ENCODE data around the gene EFNB1.
"Not testable (repeated sequence)": the region's sequence is repeated elsewhere in the genome, so short reads cannot be mapped to it uniquely, and the experiment has no call there.

Gene EFNB1

DNA sequence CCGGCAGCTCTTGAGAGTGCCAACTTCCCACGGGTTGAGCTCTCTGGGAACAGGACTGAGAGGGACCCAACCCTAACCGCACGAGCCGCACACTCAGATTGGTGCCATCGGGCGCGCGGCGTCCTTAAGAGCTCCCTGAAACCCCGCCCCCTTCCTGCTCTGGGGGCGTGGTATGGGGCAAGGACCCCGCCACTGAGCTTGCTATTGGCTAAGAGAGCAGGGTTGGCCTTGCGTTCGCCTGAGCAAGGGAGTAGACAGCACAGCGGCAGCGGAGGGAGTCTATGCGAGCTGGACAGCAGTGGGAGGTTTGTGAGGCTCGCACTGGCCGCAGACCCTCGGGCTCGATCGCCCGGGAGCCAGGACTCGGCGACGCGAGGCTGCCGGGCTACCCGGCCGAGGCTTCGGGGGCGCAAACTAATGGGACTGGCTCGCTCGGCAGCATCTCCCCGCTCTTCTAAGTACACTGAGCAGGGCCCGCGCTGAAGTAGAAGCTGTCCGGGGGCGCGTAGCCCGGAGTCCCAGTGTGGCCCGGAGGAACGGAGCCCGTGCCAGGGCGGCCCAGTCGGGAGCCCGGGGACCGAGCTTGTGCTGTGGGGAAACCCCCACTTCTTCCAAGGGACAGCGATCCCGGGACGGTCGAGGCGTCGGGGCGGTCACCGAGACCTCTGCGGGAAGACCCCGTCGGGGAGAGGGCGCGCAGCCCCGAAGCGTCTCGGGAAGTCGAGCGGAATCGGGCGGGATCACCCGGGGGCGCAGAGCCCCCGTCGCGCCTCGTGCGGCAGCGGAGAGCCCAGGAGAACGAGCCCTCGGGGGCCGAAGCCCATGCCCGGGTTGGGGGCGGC, at the start of gene EFNB1:
Gene EFNB1, plus strand, starts transcription at position 282 of the 842 bp plus-strand sequence. CDS start 756 bp downstream, outside the sequence.
- peak; percentile 91 for DNase-seq

DNA sequence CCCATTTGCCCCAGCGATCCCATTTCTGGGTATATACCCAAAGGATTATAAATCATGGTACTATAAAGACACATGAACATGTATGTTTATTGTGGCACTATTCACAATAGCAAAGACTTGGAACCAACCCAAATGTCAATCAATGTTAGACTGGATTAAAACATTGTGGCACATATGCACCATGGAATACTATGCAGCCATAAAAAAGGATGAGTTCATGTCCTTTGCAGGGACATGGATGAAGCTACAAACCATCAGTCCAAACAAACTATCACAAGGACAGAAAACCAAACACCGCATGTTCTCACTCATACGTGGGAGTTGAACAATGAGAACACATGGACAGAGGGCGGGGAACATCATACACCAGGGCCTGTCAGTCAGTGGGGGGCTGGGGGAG, 47.5 kb upstream of the EFNB1 start:
- DNase-seq, result not testable (repeated sequence)

DNA sequence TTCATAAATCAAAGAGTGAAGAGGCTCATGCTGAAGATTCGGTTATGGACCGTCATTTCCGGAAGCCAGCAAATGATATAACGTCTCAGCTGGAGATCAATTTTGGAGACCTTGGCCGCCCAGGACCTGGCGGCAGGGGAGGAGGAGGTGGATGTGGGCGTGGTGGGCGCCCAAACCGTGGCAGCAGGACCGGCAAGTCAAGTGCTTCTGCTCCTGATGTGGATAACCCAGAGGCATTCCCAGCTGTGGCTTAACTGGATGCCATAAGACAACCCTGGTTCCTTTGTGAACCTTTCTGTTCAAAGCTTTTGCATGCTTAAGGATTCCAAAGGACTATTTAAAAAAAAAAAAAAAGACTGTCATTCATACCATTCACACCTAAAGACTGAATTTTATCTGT, 44.0 kb upstream of the EFNB1 start:
- DNase-seq, result no peak

DNA sequence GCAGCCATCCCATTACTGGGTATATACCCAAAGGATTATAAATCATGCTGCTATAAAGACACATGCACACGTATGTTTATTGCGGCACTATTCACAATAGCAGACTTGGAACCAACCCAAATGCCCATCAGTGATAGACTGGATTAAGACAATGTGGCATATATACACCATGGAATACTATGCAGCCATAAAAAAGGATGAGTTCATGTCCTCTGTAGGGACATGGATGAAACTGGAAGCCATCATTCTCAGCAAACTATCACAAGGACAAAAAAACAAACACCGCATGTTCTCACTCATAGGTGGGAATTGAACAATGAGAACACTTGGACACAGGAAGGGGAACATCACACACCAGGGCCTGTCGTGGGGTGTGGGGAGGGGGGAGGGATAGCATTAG, 42.2 kb upstream of the EFNB1 start:
- not testable (repeated sequence) for DNase-seq

DNA sequence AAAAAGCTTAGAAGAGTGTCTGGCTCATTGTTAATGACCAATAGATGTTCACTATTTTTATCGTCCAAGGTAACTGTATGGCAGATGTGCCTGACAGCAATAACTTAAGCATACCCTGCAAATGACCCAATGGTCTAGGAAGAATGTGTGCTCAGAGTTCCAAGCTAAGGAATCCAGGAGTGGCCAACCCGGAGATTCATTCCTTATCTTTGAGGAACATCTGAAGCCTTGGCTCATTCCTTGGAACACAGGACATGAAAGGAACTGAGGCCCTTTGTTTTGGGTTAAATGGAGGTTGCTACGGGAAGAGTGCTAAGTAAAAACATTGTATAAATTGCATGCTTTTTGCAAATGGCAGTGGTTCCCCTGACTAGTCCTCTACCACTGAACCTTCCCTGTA, 38.9 kb upstream of the EFNB1 start:
- DNase-seq, result no peak

DNA sequence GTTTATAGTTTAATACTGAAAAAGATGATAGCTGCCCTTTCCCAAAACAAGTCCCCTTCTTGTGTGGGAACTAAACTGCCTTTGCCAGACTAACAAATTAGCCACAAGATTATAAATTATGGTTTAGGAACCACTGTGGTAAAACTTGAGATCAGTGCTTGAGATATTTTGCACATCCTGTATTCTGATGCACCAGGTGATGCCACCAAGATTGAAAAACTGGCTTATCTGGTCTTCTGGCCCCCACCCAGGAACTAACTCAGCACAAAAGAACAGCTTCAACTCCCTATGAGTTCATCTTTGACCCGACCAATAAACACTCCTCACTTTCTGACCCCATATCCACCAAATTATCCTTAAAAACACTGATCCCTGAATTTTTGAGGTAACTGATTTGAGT, 36.7 kb upstream of the EFNB1 start:
- DNase-seq, result no peak

DNA sequence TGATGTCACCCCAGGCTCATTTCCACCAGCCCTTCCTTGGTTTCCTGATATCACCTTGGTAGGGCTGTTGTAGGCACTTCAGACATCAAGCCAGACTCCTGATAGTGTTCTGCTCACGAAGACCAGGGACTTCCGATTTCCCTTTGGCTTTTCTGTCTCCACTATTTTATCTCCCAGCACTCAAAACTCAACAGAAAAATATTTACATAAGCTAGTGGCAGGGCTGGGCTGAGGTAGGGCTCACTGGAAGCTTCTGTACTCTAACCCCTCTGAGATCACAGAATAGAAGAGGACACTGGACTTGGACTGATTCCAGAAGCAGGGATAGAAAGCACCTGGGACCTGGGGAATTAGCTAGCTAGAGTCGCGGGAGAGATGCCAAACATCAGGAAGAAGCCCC, 34.4 kb upstream of the EFNB1 start:
- DNase-seq, result no peak

DNA sequence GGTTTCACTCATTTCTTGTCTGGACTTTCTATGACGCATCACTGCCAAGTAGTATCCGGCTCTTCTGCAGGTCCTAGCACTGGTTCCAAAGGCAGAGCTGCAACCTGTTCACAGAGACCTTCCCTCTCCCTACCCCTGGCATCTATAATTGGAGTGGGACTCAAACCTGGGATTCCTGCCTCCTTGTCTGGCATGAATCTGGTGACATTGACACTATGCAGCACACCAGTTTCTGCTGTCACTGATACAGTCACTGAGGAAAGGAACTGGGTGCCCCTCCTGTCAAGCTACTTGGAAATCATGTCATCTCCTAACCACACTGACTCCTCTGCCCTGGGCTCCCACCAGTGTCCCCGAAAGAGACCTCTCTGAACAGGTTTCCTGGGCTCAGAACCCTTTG, 33.1 kb upstream of the EFNB1 start:
- DNase-seq, result no peak

DNA sequence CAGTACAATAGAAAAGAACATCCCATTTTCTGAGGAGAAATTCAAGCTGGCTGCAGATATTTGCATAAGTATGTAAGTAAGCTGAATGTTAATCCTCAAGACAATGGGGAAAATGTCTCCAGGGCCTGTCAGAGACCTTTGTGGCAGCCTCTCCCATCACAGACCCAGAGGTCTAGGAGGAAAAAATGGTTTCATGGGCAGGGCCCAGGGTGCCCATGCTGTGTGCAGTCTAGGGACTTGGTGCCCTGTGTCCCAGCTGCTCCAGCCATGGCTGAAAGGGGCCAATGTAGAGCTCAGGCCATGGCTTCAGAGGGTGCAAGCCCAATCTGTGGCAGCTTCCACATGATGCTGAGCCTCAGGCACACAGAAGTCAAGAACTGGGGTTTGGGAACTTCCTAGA, 30.4 kb upstream of the EFNB1 start:
- DNase-seq, result not testable (repeated sequence)

DNA sequence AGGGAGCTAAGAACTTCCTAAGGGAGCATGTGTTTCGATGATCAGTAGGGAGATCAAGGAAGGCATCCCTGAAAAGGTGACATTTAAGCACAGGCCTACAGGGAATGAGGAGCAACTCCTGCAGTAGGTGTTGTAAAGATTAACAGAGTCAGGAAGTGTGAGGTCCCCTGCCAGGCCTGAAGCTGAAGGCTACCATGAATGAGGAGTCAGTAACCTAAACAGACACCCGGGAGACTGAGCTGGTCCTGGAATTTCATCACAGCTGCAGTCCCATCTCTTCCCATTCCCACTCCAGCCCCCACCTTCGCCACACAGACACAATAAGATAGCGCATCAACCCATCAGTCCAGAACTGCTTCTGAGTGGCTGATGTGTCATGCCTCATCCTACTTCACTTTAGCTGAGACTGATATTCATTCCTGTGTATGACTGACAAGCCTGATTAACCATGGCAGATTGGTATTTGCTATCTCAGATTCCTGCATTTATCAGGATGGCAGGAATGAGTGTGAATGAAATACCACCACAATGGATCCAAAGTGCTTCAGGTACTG, 27.0 kb upstream of the EFNB1 start:
- DNase-seq, result no peak

DNA sequence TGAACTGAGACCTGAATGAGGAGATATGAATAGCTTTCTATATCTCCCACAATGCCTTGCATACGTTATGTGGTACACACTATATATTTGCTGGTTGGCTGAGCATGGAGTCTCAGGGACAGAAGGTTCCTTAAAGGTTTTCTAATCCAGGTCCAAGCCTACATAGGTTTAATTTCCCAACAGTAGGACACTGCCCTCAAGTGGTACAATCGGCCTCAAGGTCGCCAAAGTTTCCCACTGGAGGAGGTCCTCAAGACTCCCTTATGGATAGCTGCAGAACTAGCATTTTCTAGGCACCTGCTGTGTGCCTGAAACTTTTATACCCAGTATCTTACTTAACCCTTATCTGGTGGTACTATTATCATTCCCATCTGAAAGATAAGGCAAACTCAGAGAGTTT, 21.0 kb upstream of the EFNB1 start:
- no peak for DNase-seq

DNA sequence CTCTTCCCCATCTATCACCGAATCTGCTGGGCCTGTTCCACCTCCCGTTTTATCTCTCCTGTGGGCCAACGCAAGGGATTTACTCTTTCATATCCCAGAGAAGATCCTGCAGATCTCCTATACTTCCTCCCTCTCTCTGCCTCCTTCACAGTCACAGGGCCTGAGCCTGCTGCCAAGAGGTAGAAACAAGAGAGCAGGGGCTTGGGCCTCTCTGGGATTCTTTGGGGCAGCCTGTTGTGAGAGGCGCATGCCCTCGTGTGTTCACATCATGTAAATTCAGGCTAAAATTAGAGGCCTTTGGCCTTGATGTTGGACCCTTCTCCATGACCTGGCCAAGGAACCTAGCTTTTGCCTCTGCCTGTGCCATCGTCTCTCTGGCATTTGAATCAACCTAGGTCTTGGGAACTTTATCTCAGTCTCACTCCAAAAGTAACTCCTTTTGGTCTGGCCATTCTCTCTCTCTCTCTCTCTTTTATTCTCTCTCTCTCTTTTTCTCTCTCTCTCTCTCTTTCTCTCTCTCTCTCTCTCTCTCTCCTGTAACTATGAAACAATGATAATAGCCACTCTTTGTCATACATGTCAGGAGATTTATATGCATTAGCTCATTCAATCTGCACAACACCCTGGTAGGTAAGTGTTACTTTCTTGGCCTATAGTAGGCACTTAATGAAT, 20.0 kb upstream of the EFNB1 start:
- no peak for DNase-seq

DNA sequence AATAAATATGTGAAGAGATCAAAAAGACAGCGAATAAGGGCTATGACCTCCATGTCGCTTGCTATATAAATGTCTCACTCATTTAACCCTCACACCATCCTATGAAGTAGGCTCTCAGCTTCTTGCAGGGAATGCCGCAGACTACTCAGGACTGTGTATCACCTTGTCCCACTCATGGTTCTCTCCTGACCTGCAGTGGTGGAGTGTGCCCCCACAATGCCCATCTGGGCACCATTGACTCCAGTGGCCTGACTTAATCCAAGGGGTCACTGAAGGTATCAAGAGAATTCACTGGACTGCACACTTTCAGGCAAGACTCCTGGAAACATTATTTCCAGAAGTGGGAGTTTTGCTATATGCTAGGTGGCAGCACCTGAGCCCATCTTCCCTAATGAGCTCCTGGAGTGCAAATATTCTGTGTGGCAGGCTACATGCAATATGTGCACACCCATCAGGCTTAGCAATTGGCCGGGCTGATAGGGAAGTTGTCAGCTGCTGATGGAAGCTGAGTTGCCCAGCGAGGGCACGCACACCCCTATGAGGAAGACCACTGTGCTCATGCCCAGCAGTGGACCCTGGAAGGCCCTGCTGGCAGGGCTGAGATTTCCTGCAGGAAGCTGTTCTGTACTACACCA, 8.2 kb upstream of the EFNB1 start:
- DNase-seq, result no peak

DNA sequence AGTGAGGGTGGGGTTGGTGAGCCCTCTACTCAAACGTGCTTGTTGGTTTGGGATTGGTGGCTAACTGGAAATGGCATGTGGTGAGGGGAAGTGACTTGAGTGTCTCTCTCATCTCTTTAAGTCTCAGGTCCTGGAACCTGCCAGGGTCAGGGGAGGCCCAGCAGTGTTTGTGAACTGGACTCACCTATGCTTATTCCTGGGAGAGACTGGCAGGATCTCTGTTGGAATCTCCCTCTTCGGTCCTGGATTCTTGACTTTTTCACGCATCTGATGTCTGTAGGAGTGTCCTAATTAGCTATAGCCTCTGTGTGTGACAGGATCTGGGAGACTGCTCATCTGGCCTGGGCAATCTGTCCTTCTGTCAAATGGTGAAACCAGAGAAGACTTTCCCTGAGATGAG, 7.2 kb upstream of the EFNB1 start:
- no peak for DNase-seq

DNA sequence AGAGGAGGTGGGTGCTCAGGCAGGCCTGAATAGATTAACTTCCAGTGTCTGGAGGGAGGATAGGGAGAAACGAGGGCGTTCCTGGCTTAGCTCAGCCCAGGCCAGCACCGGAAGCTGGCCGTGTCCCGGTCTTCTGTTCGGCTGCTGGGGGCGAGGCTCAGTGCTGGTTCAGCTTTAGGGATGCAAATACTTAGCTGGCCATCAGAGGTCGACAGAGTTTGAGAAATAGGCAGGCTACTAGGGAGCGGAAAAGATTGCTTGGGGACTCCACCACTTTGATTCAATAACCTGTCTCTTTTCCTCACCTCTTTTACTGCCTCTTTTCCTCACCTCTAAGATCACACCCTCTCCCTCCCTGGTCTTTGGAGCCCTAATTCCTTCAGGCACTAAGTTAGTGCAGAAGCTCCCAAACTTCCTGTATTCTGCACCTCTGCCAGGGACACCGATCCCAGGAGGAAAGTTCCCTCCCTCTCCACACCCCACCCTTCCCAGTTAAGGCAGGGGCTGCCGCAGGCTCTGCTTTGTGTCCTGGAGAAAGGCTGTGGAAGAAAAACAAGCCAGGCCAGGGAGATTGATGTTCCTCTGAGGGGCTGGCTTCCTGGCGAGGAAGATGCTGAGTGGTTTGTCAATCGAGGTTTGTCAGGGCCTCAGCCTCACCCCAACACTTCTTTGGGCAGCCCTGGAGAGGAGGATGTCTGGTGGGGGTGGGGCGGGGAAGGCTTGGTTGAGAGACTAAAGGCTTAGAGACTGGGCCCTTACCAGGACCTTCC, 6.0 kb upstream of the EFNB1 start:
- peak; percentile 18 for DNase-seq

DNA sequence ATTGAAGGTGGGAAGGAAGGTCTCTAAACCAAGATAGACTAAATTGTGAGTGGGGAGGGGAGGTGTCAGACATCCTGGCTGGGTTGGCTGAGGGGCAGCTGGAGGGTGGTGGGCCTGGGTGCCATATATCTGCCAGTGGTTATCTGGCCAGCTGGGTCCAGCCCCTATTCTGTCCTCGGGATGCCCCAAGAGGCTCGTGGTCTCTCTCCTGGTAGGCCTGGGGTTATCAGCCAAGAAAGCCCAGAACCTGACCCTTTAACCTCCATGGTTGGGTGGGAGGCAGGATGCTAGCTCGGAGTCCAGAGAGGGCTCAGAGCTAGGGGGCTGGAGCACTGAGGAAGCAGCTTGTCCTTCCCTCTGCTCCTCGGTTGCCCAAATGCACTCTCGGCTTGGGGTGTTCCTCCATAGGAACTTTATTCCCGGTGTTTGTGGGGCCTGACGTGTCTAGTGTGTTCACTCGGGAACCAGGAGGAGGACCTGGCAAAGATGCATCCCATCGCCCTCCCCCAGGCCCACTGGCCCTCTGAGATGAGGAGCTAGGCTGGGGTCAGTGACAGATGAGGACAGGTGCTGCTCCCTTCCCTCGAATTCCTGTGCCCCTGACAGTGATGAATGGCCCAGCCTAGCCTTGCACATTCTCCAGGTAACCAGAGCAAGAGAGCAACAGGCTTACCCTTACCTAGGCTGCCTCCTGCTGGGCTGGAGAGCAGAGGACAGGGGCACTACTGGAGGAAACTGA, 5.2 kb upstream of the EFNB1 start:
- no peak for DNase-seq

DNA sequence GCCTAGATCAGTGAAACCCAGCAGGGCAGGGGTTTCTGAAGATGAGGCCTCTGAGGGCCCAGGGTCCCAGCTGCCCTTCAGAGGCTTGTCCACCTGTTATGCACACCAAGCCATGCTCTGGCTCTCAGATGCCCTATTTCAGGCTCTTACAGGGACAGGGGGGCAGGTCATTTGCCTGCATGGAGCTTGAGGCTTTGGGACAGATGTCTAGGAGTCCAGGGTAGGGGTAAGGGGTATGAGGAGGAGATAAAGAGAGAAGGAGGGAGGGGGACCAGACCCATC, 4.7 kb upstream of the EFNB1 start:
- no peak for DNase-seq

DNA sequence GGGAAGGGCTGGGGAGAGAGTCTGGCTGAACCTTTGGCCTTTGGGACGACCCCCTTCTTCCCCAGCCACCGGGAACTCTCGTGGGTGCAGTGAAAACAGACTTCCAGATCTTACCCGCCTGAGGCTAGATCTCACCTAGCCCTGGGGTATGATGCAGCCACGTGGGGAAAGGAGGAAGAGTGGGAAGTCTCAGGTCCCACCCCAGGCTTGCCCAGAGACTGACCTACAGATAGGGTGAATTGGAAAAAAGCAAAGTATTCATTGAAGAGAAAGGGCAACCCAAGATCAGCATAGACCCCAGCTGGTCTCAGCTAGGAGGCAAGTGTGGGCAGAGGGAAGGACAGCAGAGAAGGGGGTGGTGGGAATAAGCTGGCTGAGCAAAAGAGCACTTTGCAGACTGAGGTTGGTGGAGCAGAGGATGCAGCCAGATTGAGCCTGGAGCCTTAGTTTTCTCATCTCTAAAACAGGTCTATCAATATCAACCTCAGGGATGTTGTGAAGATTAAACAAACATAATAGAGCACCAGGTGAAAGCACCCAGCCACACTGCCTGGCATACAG, 4.2 kb upstream of the EFNB1 start:
- no peak for DNase-seq

DNA sequence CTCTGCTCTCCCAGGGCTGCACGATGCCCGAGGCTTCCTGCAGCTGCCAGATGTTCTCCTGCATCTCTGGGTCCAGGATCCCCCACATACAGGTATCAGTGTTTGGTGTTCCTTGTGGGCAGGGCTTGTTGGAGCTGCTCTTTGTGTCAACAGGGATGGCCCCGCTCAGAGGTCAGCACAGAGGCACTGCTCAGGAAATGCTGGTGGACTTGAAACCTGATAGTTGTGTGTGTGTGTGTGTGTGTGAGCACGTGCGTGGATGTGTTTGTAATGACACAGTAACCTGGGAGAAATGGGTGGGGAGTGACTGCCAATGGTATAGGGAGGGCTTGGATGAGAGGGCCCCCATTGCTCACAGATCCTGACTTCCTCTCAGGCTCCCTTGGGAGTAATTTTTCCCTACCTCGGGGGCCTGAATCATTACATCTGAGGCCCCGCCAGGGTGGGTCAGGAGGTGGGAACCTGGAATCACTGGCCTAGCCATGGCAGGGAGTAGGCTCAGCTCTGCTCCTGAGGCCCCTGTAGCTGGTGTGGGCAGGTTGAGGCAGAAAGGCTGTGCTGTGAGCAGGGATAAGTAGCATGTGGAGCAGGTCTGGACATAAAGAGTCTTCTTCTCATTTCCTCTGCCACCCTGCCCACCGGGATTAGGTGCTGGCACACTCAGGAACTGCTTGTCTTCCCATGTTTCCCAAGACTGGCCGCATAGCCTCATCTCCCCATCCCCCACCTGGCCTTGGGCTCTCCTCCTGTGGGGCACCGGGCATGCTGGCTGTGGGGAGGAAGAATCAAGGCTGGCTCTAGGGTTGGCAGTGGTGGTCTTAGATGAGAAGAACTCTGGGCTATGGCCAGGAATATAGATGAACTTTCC, 2.5 kb upstream of the EFNB1 start:
- no peak for DNase-seq

DNA sequence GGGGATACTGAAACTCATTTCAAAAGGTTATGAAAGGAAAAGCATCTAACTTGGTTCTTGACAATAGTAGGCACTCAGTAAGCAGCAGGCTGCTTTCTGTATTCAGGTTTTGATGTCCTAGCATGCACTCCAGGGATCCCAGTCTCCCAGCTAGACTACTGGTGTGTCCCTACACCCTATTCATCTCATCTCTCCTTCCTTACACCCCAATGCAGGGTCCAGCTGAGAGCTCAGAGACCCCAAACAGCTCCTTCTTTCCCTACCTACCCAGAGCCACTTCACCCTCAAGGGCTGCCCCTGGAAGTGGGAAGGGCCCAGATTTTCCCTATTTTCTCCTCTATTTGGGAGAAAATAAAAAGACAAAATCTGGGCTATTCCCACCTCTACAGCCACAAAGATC, 1.6 kb upstream of the EFNB1 start:
- no peak for DNase-seq

Data from activated CD4-positive, alpha-beta T cell treated with anti-CD3 and anti-CD28 coated beads, Interleukin-10, Interleukin-2, amounts not matched to agents 100 ng/mL and 50 ng/mL, durations not matched to agents 16 hours and 8 hours (primary cell).